ENCODE results near the gene LYRM2.

LYRM2 gene

GRCh38 chr6:89680150-89680549 is 41.6 kb upstream of the LYRM2 start:
- DNase-seq = no peak
- Histone ChIP-seq H4K20me1 (ENCODE audit: insufficient read depth, low read length) (no peaks in the 10 kb centered on the region), H3K27me3 (replicated peaks; ENCODE audit: insufficient read depth, low read length) (no peaks in the 10 kb centered on the region), H3K9ac (ENCODE audit: low read length) (no peak overlapping the region), H3F3A (ENCODE audit: insufficient read depth, low read length) (no peaks in the 10 kb centered on the region), H3K4me2 (ENCODE audit: low read depth, low read length) (no peak overlapping the region), H3K79me2 (ENCODE audit: low read length) (no peaks in the 10 kb centered on the region), H3K4me3 (ENCODE audit: low read length) (no peak overlapping the region), H3K9me2 (replicated peaks; ENCODE audit: insufficient read depth, low read length) (no peaks in the 10 kb centered on the region), H2AFZ (ENCODE audit: low read length) (no peak overlapping the region), H3K27ac (ENCODE audit: low read length) (no peak overlapping the region), H3K36me3 (replicated peaks; ENCODE audit: insufficient read depth, low read length) (peaks cover 6% of the 10 kb centered on the region), H3K4me1 (ENCODE audit: low read length) (no peaks in the 10 kb centered on the region), H3K9me3 (replicated peaks; ENCODE audit: insufficient read depth, low read length) (no peaks in the 10 kb centered on the region)
- TF ChIP-seq CTCF (IDR thresholded peaks at IDR 0.05; ENCODE audit: low read length) (no peak), EZH2 (optimal IDR thresholded peaks at IDR 0.05; ENCODE audit: low read depth, low read length) (no peak), EZH2phosphoT487 (IDR thresholded peaks at IDR 0.05; ENCODE audit: low read length) (no peak)

GRCh38 chr6:89679215-89680120 is 40.9 kb upstream of the LYRM2 start:
- no peak for TF ChIP-seq EZH2phosphoT487 (IDR thresholded peaks at IDR 0.05; ENCODE audit: low read length)
- peaks cover 6% of the 10 kb centered on the region for H3K36me3 ChIP-seq (replicated peaks; ENCODE audit: insufficient read depth, low read length)

GRCh38 chr6:89678531-89678930 is 40.0 kb upstream of the LYRM2 start:
- Histone ChIP-seq H3K9me3 (replicated peaks; ENCODE audit: insufficient read depth, low read length) (no peaks in the 10 kb centered on the region), H3K4me1 (ENCODE audit: low read length) (no peaks in the 10 kb centered on the region), H3F3A (ENCODE audit: insufficient read depth, low read length) (no peaks in the 10 kb centered on the region; the same call in 1 of the 2 replicates), H2AFZ (ENCODE audit: low read length) (no peak overlapping the region), H3K9ac (ENCODE audit: low read length) (no peak overlapping the region), H4K20me1 (ENCODE audit: insufficient read depth, low read length) (no peaks in the 10 kb centered on the region), H3K27ac (ENCODE audit: low read length) (no peak overlapping the region), H3K4me3 (ENCODE audit: low read length) (no peak overlapping the region), H3K9me2 (replicated peaks; ENCODE audit: insufficient read depth, low read length) (no peaks in the 10 kb centered on the region), H3K36me3 (replicated peaks; ENCODE audit: insufficient read depth, low read length) (peaks cover 9% of the 10 kb centered on the region), H3K4me2 (ENCODE audit: low read depth, low read length) (no peak overlapping the region), H3K79me2 (ENCODE audit: low read length) (no peaks in the 10 kb centered on the region), H3K27me3 (replicated peaks; ENCODE audit: insufficient read depth, low read length) (no peaks in the 10 kb centered on the region)
- no peak for DNase-seq
- TF ChIP-seq CTCF (IDR thresholded peaks at IDR 0.05; ENCODE audit: low read length) = no peak
- TF ChIP-seq EZH2 (optimal IDR thresholded peaks at IDR 0.05; ENCODE audit: low read depth, low read length) = no peak
- TF ChIP-seq EZH2phosphoT487 (IDR thresholded peaks at IDR 0.05; ENCODE audit: low read length) = no peak

More at GRCh38 chr6:89679215-89680120, 40.9 kb upstream of the LYRM2 start:
- no peaks in the 10 kb centered on the region for H3K79me2 ChIP-seq (ENCODE audit: low read length)
- no peaks in the 10 kb centered on the region for H3F3A ChIP-seq (ENCODE audit: insufficient read depth, low read length)
- H4K20me1 ChIP-seq (ENCODE audit: insufficient read depth, low read length) = no peaks in the 10 kb centered on the region
- DNase-seq = no peak
- no peak overlapping the region for H2AFZ ChIP-seq (ENCODE audit: low read length)
- no peaks in the 10 kb centered on the region for H3K9me3 ChIP-seq (replicated peaks; ENCODE audit: insufficient read depth, low read length)
- no peak overlapping the region for H3K9ac ChIP-seq (ENCODE audit: low read length)
- no peak overlapping the region for H3K4me2 ChIP-seq (ENCODE audit: low read depth, low read length)
- H3K9me2 ChIP-seq (replicated peaks; ENCODE audit: insufficient read depth, low read length) = no peaks in the 10 kb centered on the region
- H3K4me1 ChIP-seq (ENCODE audit: low read length) = no peaks in the 10 kb centered on the region
- no peak overlapping the region for H3K4me3 ChIP-seq (ENCODE audit: low read length)
- H3K27ac ChIP-seq (ENCODE audit: low read length) = no peak overlapping the region
- no peaks in the 10 kb centered on the region for H3K27me3 ChIP-seq (replicated peaks; ENCODE audit: insufficient read depth, low read length)

All from MM.1S (cell line).